MCF 10A (cell line): ENCODE measurements around the gene SLC39A3. TPM values are rescaled to one million over a fixed set of nuclear protein-coding genes. Genes with fewer than 3 reads are reported as not detected.

Experiments
- BruUV-seq: library from RNA; stranded (reverse); fragments of 400-500 nt; replicated peaks from 2 replicates; lab custom pipeline; 2021; lab: Mats Ljungman, UMichigan
- CTCF ChIA-PET: fragments of 300-600 bp; sonication (Branson Sonifier 250); formaldehyde crosslinking; extraction: SDS; loops from one replicate; lab custom pipeline; 2021; ENCODE audit warnings: antibody characterized with exemption, inconsistent platforms; lab: Yijun Ruan, JAX
- POLR2A ChIA-PET: fragments of 300-600, 350-650 bp; sonication (Branson Sonifier 250); formaldehyde crosslinking; extraction: SDS; loops from one replicate; lab custom pipeline; 2020; ENCODE audit warnings: antibody characterized with exemption, inconsistent platforms; lab: Yijun Ruan, JAX
- DNase-seq: peaks from one replicate; pipeline ENCODE4 v3.0.0-alpha.2; 2018; ENCODE audit not compliant: unreplicated experiment
- H3K27ac Mint-ChIP-seq: one replicate; pipeline ENCODE4 v1.8.0; 2022; ENCODE audit warnings: mild to moderate bottlenecking, low read depth, mixed read lengths; ENCODE audit not compliant: unreplicated experiment
- H3K27me3 Mint-ChIP-seq: one replicate; pipeline ENCODE4 v1.8.0; 2022; ENCODE audit warnings: mixed read lengths; ENCODE audit not compliant: insufficient read depth, unreplicated experiment
- H3K36me3 Mint-ChIP-seq: one replicate; pipeline ENCODE4 v1.8.0; 2022; ENCODE audit warnings: mild to moderate bottlenecking, moderate library complexity, mixed read lengths; ENCODE audit not compliant: insufficient read depth, unreplicated experiment
- H3K4me1 Mint-ChIP-seq: one replicate; pipeline ENCODE4 v1.8.0; 2022; ENCODE audit warnings: mixed read lengths; ENCODE audit not compliant: insufficient read depth, unreplicated experiment
- H3K4me3 Mint-ChIP-seq: one replicate; pipeline ENCODE4 v1.8.0; 2022; ENCODE audit warnings: mild to moderate bottlenecking, moderate library complexity, mixed read lengths; ENCODE audit not compliant: unreplicated experiment
- H3K9me3 Mint-ChIP-seq: one replicate; pipeline ENCODE4 v1.8.0; 2022; ENCODE audit warnings: mixed read lengths; ENCODE audit not compliant: unreplicated experiment
- intact Hi-C: fragments of 100-400 bp; cut with micrococcal nuclease; formaldehyde crosslinking; loops from 2 replicates; pipeline ENCODE4 v1.14.1; 2022
- total RNA-seq: library from RNA; stranded (reverse); gene quantifications from 2 replicates; pipeline ENCODE4 v1.2.3, GENCODE V29; 2022
- TF ChIP-seq, protein P1 (sequence below): fragments of 200-600 bp; IDR thresholded peaks from one replicate; pipeline ENCODE4 v1.8.0; 2022; ENCODE audit warnings: antibody characterized with exemption, mild to moderate bottlenecking; ENCODE audit not compliant: unreplicated experiment

Gene SLC39A3
- total RNA-seq, 1 experiment from 2014 or later: 21.3 TPM

DNA sequence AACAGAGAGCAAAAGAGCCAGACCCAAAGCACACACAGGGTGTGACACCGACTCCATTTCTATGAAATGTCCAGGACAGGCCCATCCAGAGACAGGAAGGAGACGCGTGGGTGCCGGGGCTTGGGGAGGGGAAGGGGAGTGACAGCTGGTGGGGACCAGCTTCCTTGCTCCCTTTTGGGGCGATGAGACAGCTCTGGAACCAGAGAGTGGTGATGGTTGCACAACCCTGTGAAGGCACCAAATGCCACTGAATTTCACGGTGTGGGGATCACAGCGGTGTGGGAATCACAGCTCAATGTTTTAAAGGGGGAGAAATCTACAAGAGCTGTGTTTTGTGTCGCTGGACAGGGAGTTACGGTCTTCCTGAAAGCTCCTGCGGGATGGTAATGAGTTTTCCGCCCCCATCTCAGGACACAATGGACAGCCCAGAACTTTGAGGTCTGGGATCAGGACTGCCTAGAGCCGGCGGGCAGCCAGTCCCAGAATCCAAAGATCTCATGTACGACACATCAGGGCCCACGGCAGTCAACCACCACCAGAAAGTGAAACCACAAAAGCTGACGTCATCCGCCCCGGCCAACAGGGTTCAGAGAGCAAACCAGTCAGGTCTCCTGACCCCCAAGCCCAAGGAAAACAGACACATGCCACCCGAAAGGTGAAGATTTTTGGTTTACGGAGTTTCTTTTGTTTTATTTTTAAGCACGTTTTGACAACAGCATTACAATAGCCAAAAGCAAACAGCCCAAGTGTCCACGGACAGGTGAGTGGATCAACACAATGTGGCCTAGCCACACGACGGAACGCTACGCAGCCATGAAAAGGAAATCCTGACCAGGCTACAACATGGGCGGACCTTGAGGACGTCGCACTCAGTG lies 36.0 kb upstream of the SLC39A3 start:
- POLR2A ChIA-PET: interaction anchor here (0.6 to 1.2 kb wide), 2 partner anchors 9 to 69 kb away, joined by 4 read pairs; partner anchors contain the start of gene THOP1
- TF ChIP-seq, protein P1, sequence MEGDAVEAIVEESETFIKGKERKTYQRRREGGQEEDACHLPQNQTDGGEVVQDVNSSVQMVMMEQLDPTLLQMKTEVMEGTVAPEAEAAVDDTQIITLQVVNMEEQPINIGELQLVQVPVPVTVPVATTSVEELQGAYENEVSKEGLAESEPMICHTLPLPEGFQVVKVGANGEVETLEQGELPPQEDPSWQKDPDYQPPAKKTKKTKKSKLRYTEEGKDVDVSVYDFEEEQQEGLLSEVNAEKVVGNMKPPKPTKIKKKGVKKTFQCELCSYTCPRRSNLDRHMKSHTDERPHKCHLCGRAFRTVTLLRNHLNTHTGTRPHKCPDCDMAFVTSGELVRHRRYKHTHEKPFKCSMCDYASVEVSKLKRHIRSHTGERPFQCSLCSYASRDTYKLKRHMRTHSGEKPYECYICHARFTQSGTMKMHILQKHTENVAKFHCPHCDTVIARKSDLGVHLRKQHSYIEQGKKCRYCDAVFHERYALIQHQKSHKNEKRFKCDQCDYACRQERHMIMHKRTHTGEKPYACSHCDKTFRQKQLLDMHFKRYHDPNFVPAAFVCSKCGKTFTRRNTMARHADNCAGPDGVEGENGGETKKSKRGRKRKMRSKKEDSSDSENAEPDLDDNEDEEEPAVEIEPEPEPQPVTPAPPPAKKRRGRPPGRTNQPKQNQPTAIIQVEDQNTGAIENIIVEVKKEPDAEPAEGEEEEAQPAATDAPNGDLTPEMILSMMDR: no peak
- BruUV-seq: no TSS peak
- Mint-ChIP-seq H3K4me3 (no peak overlapping the region), H3K27me3 (no peaks in the 10 kb centered on the region), H3K27ac (peak overlapping the region; percentile 81), H3K9me3 (no peaks in the 10 kb centered on the region), H3K4me1 (peaks cover 19% of the 10 kb centered on the region), H3K36me3 (peaks cover 25% of the 10 kb centered on the region)
- no peak for DNase-seq
- CTCF ChIA-PET: interaction anchor here (1.8 kb wide), 1 partner anchor 26 kb away, joined by 5 read pairs; no protein-coding TSS in a partner anchor
- intact Hi-C loops: no loop called here

DNA sequence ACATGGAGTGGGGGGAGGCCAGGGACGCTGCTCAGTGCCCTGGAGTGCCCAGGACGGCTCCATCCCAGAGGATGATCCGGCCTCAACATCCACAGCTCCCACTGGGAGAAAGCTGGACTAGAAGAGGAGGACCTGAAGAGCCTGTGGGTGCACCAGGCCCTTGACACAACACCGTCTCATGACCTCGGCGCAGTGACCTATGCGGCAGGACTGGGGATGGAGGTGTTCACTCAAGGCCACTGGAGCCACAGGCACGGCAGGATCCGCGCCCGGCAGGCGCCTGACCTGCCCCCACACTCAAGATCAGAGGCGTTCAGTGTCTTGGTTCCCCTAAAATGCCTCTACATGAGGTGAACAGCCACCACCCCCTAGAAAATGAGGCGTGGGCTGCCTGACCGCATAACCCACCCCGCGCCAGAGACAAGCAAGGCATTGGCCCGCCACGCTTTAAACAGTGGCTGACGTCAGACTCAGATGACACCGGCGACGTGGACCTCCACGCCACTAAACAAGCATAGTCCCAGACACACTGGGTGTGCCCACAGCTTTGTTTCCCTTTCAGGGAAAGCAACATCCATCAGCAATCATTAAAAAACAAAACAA lies 35.2 kb upstream of the SLC39A3 start:
- BruUV-seq: no TSS peak
- Mint-ChIP-seq H3K9me3 (no peaks in the 10 kb centered on the region), H3K36me3 (peaks cover 22% of the 10 kb centered on the region), H3K4me1 (peaks cover 12% of the 10 kb centered on the region), H3K27me3 (no peaks in the 10 kb centered on the region), H3K27ac (peak overlapping the region; percentile 81), H3K4me3 (no peak overlapping the region)
- POLR2A ChIA-PET: interaction anchor here (1.2 kb wide), 1 partner anchor 10 kb away, joined by 4 read pairs; the partner anchor contains the start of gene THOP1
- intact Hi-C loops: no loop called here
- TF ChIP-seq, protein P1: no peak
- DNase-seq: no peak
- CTCF ChIA-PET: no interaction called here

DNA sequence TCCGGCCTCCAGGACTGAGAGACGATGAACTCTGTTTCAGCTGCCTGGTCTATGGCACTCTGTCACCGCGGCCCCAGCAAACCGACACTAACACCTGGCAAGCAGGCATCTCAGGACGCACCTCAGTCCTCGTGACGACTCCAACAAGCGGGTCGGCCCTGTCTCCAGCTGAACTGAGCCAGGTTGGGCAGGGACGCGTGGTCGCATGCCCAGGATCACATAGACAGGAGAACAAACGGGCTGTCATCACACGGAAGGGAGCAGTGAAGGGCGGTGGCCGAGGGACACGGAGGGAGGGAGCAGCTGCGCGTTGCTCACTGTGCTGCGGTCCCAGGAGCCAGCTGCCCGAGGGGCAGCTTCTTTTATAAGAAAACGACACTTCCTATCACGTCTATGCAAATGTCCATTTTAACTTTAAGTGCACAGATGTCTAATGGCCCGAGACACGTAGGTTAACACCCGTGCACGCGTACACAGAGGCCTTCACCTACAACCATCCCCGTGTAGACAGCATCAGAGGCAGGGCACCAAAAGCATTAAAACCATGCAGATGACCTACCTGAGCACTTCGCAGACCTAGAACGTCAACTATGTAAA lies 34.4 kb upstream of the SLC39A3 start:
- Mint-ChIP-seq H3K27me3 (no peaks in the 10 kb centered on the region), H3K27ac (no peak overlapping the region), H3K9me3 (no peaks in the 10 kb centered on the region), H3K36me3 (peaks cover 25% of the 10 kb centered on the region), H3K4me1 (peaks cover 10% of the 10 kb centered on the region), H3K4me3 (no peak overlapping the region)
- intact Hi-C loops: no loop called here
- CTCF ChIA-PET: interaction anchor here (0.6 kb wide), 1 partner anchor 25 kb away, joined by 3 read pairs; no protein-coding TSS in a partner anchor
- TF ChIP-seq, protein P1: no peak
- no TSS peak for BruUV-seq
- POLR2A ChIA-PET: no interaction called here
- DNase-seq: no peak
